Sigmoid colon (tissue), 7 donors: ENCODE measurements around the gene SERPINA5. TPM values are rescaled to one million over a fixed set of nuclear protein-coding genes. Genes with fewer than 3 reads are reported as not detected.

Experiments
- DNase-seq: peaks from one replicate; pipeline ENCODE4 v3.0.0-alpha.2; 2019
- H3K27ac ChIP-seq, 4 donors: fragments of 200-600 bp; sonication (generic); one replicate each; pipeline ENCODE4 v1.5.1; 2016 to 2019; ENCODE audit warnings: mild to moderate bottlenecking in 1 of 4
- H3K27me3 ChIP-seq, 3 donors: fragments of 200-600 bp; sonication (generic); one replicate each; pipeline ENCODE4 v1.5.1; 2019; ENCODE audit warnings: mild to moderate bottlenecking in 1 of 3
- H3K36me3 ChIP-seq, 4 donors: fragments of 200-600 bp; sonication (generic); one replicate each; pipeline ENCODE4 v1.5.1; 2016 to 2019
- H3K4me1 ChIP-seq, 4 donors: fragments of 200-600 bp; sonication (generic); one replicate each; pipeline ENCODE4 v1.5.1; 2017 to 2019
- H3K4me3 ChIP-seq, 4 donors: fragments of 200-600 bp; sonication (generic); one replicate each; pipeline ENCODE4 v1.5.1; 2017 to 2019; ENCODE audit warnings: mild to moderate bottlenecking in 2 of 4, moderate library complexity in 1 of 4
- H3K9me3 ChIP-seq, 4 donors: fragments of 200-600 bp in 3 of 4; sonication (generic) in 3 of 4; one replicate each; pipeline versions ENCODE4 v1.5.1 to v1.6.1; 2013 to 2019
- CTCF ChIP-seq, 4 experiments: fragments of 450-650 bp in 3 of 4; fragments of 200-600 bp in 1 of 4; IDR thresholded peaks; one replicate each; pipeline ENCODE4 v1.5.1; 2016 to 2019; ENCODE audit warnings: antibody characterized with exemption in 4 of 4, mild to moderate bottlenecking in 3 of 4, moderate library complexity in 2 of 4
- EP300 ChIP-seq, 4 donors: sonication (generic); formaldehyde crosslinking; IDR thresholded peaks; one replicate each; pipeline ENCODE4 v1.6.1; 2017; ENCODE audit warnings: antibody characterized with exemption in 4 of 4
- POLR2A ChIP-seq, 2 donors: fragments of 450-650 bp; IDR thresholded peaks; one replicate each; pipeline ENCODE4 v1.6.1; 2016; ENCODE audit warnings: antibody characterized with exemption in 2 of 2, mild to moderate bottlenecking in 2 of 2, moderate library complexity in 2 of 2
- POLR2AphosphoS5 ChIP-seq, 4 donors: sonication (generic); formaldehyde crosslinking; IDR thresholded peaks; one replicate each; pipeline ENCODE4 v1.6.1; 2017; ENCODE audit warnings: antibody characterized with exemption in 4 of 4
- WGBS, 2 donors: extraction: QIAGEN DNeasy Blood & Tissue Kit; methylation state at CpG; one replicate each; pipeline ENCODE4 v1.1.7; 2013; 5-methylcytosine and 5-hydroxymethylcytosine counted together
- intact Hi-C: fragments of 100-400 bp; cut with DNase I; formaldehyde crosslinking; loops from one replicate; pipeline ENCODE4 v1.15.1; 2023
- polyA plus RNA-seq, 3 donors: library from polyadenylated mRNA; stranded (reverse); fragments of 200-250 nt; gene quantifications; one replicate each; pipeline ENCODE4 v1.2.3, GENCODE V29; 2013
- total RNA-seq, 4 donors: library from RNA; depleted of rRNA; stranded (reverse); fragments of >200 nt; gene quantifications; one replicate each; pipeline ENCODE4 v1.1.0, GENCODE V29; 2016
- donor health status: healthy with polysubstance abuse.
- donor health status: Bipolar disorder and iron deficiency.
- donor health status: healthy.

SERPINA5 gene
- total and polyA plus RNA-seq, 7 donors: 0.69 to 9.3 (median 3.2) TPM; not detected in 1

GRCh38 chr14:94592457-94592856 lies 11.2 kb downstream of the SERPINA5 start:
- H3K27me3 ChIP-seq: no peaks in the 10 kb centered on the region
- H3K27ac ChIP-seq: no peak overlapping the region
- TF ChIP-seq CTCF (IDR thresholded peaks at IDR 0.05) (no peak), EP300 (IDR thresholded peaks at IDR 0.05) (no peak), POLR2A (IDR thresholded peaks at IDR 0.05) (no peak), POLR2AphosphoS5 (IDR thresholded peaks at IDR 0.05) (no peak)
- H3K36me3 ChIP-seq: no peaks in the 10 kb centered on the region
- intact Hi-C loops: no loop called here
- H3K4me1 ChIP-seq: no peaks in the 10 kb centered on the region
- no peaks in the 10 kb centered on the region for H3K9me3 ChIP-seq
- DNase-seq: no peak
- H3K4me3 ChIP-seq: no peak overlapping the region

- intact Hi-C loops: no loop called here
- no peak overlapping the region for H3K27ac ChIP-seq
- DNase-seq: no peak
- no peak overlapping the region for H3K4me3 ChIP-seq
- WGBS, 2 donors: 79 to 90% methylated on average over 3 of the region's 3 CpGs
- H3K9me3 ChIP-seq: no peaks in the 10 kb centered on the region
- H3K36me3 ChIP-seq: no peaks in the 10 kb centered on the region
- H3K27me3 ChIP-seq: no peaks in the 10 kb centered on the region
- H3K4me1 ChIP-seq: peaks cover 0 to under 1% (median 0%) of the 10 kb centered on the region in 4 donors
- TF ChIP-seq EP300 (IDR thresholded peaks at IDR 0.05) (no peak), POLR2AphosphoS5 (IDR thresholded peaks at IDR 0.05) (no peak), POLR2A (IDR thresholded peaks at IDR 0.05) (no peak), CTCF (IDR thresholded peaks at IDR 0.05) (no peak)
These were observed 12.1 kb downstream of the SERPINA5 start for GRCh38 chr14:94593376-94593748.

- Histone ChIP-seq H3K4me3 (no peak overlapping the region), H3K27ac (no peak overlapping the region), H3K9me3 (no peaks in the 10 kb centered on the region), H3K4me1 (peaks cover 0 to 6% (median 4%) of the 10 kb centered on the region in 4 donors), H3K27me3 (no peaks in the 10 kb centered on the region), H3K36me3 (no peaks in the 10 kb centered on the region)
- TF ChIP-seq EP300 (IDR thresholded peaks at IDR 0.05) (no peak), POLR2A (IDR thresholded peaks at IDR 0.05) (no peak), POLR2AphosphoS5 (IDR thresholded peaks at IDR 0.05) (no peak), CTCF (IDR thresholded peaks at IDR 0.05) (no peak)
- no peak for DNase-seq
- intact Hi-C loops: no loop called here
- 72 to 76% methylated on average over 4 of the region's 4 CpGs for WGBS, 2 donors
These were observed 12.7 kb downstream of the SERPINA5 start for GRCh38 chr14:94593749-94594431.

- H3K36me3 ChIP-seq: no peaks in the 10 kb centered on the region
- no peak overlapping the region for H3K4me3 ChIP-seq
- H3K4me1 ChIP-seq: peaks cover 0 to 12% (median 9%) of the 10 kb centered on the region in 4 donors
- H3K9me3 ChIP-seq: no peaks in the 10 kb centered on the region
- no peak overlapping the region for H3K27ac ChIP-seq
- 89 to 93% methylated on average over 7 of the region's 7 CpGs for WGBS, 2 donors
- no peak for TF ChIP-seq EP300 (IDR thresholded peaks at IDR 0.05)
- TF ChIP-seq POLR2A (IDR thresholded peaks at IDR 0.05): no peak
- TF ChIP-seq CTCF (IDR thresholded peaks at IDR 0.05): no peak
- TF ChIP-seq POLR2AphosphoS5 (IDR thresholded peaks at IDR 0.05): no peak
- intact Hi-C loops: no loop called here
- no peak for DNase-seq
- H3K27me3 ChIP-seq: no peaks in the 10 kb centered on the region
These were observed 13.2 kb downstream of the SERPINA5 start for GRCh38 chr14:94594441-94594840.

- H3K27me3 ChIP-seq: no peaks in the 10 kb centered on the region
- H3K4me1 ChIP-seq: peaks cover 0 to 25% (median 24%) of the 10 kb centered on the region in 4 donors
- no peak for DNase-seq
- H3K9me3 ChIP-seq: no peaks in the 10 kb centered on the region
- no peaks in the 10 kb centered on the region for H3K36me3 ChIP-seq
- WGBS, 2 donors: 69 to 94% methylated on average over 2 of the region's 2 CpGs
- no peak overlapping the region for H3K4me3 ChIP-seq
- no peak for TF ChIP-seq EP300 (IDR thresholded peaks at IDR 0.05)
- no peak for TF ChIP-seq CTCF (IDR thresholded peaks at IDR 0.05)
- no peak for TF ChIP-seq POLR2A (IDR thresholded peaks at IDR 0.05)
- TF ChIP-seq POLR2AphosphoS5 (IDR thresholded peaks at IDR 0.05): no peak
- H3K27ac ChIP-seq: no peak overlapping the region
- intact Hi-C loops: no loop called here
These were observed 14.7 kb downstream of the SERPINA5 start for GRCh38 chr14:94595912-94596311.
